ENCODE data around the gene FAM181B.

The FAM181B gene

GRCh38 chr11:82680252-82680651 is 53.4 kb downstream of the FAM181B start:
- H3K4me1 ChIP-seq (ENCODE audit: insufficient read depth, poor library complexity, severe bottlenecking) = no peaks in the 10 kb centered on the region
- H3K9me3 ChIP-seq (ENCODE audit: severe bottlenecking) = no peaks in the 10 kb centered on the region
- H3K36me3 ChIP-seq (ENCODE audit: low read depth) = no peaks in the 10 kb centered on the region
- no peaks in the 10 kb centered on the region for H3K27me3 ChIP-seq (ENCODE audit: insufficient read depth, poor library complexity, severe bottlenecking)
- no peak for ATAC-seq (ENCODE audit: low read depth)
- H3K4me3 ChIP-seq (ENCODE audit: severe bottlenecking) = no peak overlapping the region
- no peak for TF ChIP-seq CTCF (IDR thresholded peaks at IDR 0.05; ENCODE audit: poor library complexity, severe bottlenecking)
- no peak overlapping the region for H3K27ac ChIP-seq (ENCODE audit: poor library complexity, severe bottlenecking)
- no peak for DNase-seq (ENCODE audit: low spot score)

Data from RWPE2 (cell line).